Upper lobe of right lung (tissue), 1 donor: Measurements from ENCODE around the gene ACAT1. TPM values are rescaled to one million over a fixed set of nuclear protein-coding genes. Genes with fewer than 3 reads are reported as not detected.

ENCODE experiments used
- ATAC-seq: fragments of 200-7000 bp; cut with Tn5 transposase; one replicate; pipeline ENCODE4 v1.9.1; 2020; ENCODE audit warnings: mild to moderate bottlenecking, moderate library complexity
- DNase-seq: peaks from one replicate; pipeline ENCODE4 v3.0.0-alpha.2; 2020
- H3K27ac ChIP-seq: fragments of 200-600 bp; one replicate; pipeline ENCODE4 v1.8.0; 2022
- H3K27me3 ChIP-seq: fragments of 200-600 bp; one replicate; pipeline ENCODE4 v1.8.0; 2022; ENCODE audit warnings: mild to moderate bottlenecking
- H3K36me3 ChIP-seq: fragments of 200-600 bp; one replicate; pipeline ENCODE4 v1.8.0; 2022
- H3K4me1 ChIP-seq: fragments of 200-600 bp; one replicate; pipeline ENCODE4 v1.8.0; 2022
- H3K4me3 ChIP-seq: fragments of 200-600 bp; one replicate; pipeline ENCODE4 v1.8.0; 2022; ENCODE audit warnings: mild to moderate bottlenecking
- H3K9me3 ChIP-seq: fragments of 200-600 bp; one replicate; pipeline ENCODE4 v1.8.0; 2022
- intact Hi-C: fragments of 100-400 bp; cut with DNase I; formaldehyde crosslinking; loops from one replicate; pipeline ENCODE4 v1.11.0; 2022
- total RNA-seq: library from RNA; stranded (reverse); fragmentation: NEBNext Ultra II Directional; extraction: Animal tissue kit (Norgen Biotek cat#: 25700); gene quantifications from one replicate; pipeline ENCODE4 v1.2.1, GENCODE V29; 2021
- TF ChIP-seq, protein P1 (sequence below): fragments of 200-600 bp; IDR thresholded peaks from one replicate; pipeline ENCODE4 v1.8.0; 2022; ENCODE audit warnings: antibody characterized with exemption
- donor health status: DM: no; HTN: yes; CAD: no; lungs with severe emphysema.

ACAT1 gene
- total RNA-seq, 1 donor from 2014 or later: 68.4 TPM

GRCh38 chr11:108177570-108177969 is 56.2 kb downstream of the ACAT1 start:
- no peak for ATAC-seq
- H3K27me3 ChIP-seq: no peaks in the 10 kb centered on the region
- intact Hi-C loops: no loop called here
- H3K4me3 ChIP-seq: no peak overlapping the region
- DNase-seq: no peak
- no peaks in the 10 kb centered on the region for H3K4me1 ChIP-seq
- H3K36me3 ChIP-seq: peaks cover 90% of the 10 kb centered on the region
- no peak overlapping the region for H3K27ac ChIP-seq
- TF ChIP-seq, protein P1, sequence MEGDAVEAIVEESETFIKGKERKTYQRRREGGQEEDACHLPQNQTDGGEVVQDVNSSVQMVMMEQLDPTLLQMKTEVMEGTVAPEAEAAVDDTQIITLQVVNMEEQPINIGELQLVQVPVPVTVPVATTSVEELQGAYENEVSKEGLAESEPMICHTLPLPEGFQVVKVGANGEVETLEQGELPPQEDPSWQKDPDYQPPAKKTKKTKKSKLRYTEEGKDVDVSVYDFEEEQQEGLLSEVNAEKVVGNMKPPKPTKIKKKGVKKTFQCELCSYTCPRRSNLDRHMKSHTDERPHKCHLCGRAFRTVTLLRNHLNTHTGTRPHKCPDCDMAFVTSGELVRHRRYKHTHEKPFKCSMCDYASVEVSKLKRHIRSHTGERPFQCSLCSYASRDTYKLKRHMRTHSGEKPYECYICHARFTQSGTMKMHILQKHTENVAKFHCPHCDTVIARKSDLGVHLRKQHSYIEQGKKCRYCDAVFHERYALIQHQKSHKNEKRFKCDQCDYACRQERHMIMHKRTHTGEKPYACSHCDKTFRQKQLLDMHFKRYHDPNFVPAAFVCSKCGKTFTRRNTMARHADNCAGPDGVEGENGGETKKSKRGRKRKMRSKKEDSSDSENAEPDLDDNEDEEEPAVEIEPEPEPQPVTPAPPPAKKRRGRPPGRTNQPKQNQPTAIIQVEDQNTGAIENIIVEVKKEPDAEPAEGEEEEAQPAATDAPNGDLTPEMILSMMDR: no peak
- H3K9me3 ChIP-seq: no peaks in the 10 kb centered on the region

GRCh38 chr11:108193725-108194124 is 72.4 kb downstream of the ACAT1 start:
- H3K36me3 ChIP-seq: peaks cover 75% of the 10 kb centered on the region
- peaks cover 4% of the 10 kb centered on the region for H3K4me1 ChIP-seq
- ATAC-seq (no peak), DNase-seq (no peak)
- no peak overlapping the region for H3K27ac ChIP-seq
- TF ChIP-seq, protein P1: no peak
- intact Hi-C loops: no loop called here
- no peaks in the 10 kb centered on the region for H3K27me3 ChIP-seq
- H3K9me3 ChIP-seq: no peaks in the 10 kb centered on the region
- H3K4me3 ChIP-seq: no peak overlapping the region

DNA sequence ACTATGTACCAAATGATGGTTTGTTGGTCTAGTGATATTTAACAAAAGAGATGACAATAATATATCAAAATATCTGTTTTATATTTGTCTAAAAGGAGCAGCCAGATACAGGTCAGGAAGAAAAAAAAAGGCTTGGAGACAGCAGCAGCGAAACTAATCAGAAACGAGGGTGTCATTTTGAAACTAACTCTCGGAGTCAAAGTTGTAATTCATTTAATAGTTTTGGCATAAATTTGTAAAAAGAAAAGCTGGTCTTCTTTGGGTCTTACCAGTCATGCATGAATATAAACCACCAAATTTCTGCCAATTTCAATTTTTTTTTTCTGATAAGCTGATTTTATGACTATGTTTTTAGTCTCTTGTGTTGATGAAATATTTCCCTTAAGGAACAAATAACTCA is 75.5 kb downstream of the ACAT1 start:
- peaks cover 46% of the 10 kb centered on the region for H3K36me3 ChIP-seq
- no peak for ATAC-seq
- no peaks in the 10 kb centered on the region for H3K27me3 ChIP-seq
- no peak overlapping the region for H3K27ac ChIP-seq
- peaks cover 10% of the 10 kb centered on the region for H3K4me1 ChIP-seq
- no peak overlapping the region for H3K4me3 ChIP-seq
- intact Hi-C loops: no loop called here
- TF ChIP-seq, protein P1: no peak
- no peak for DNase-seq
- no peaks in the 10 kb centered on the region for H3K9me3 ChIP-seq

Other genes with a start within 250 kb of the ACAT1 start
- gene RAB39A, start 193.1 kb upstream of the ACAT1 start, total RNA-seq: 2.0 TPM
- gene CUL5, start 112.7 kb upstream of the ACAT1 start, total RNA-seq: 37.9 TPM
- 15.0 TPM for gene NPAT, start 101.1 kb downstream of the ACAT1 start, total RNA-seq
- 74.0 TPM for gene ATM, start 101.5 kb downstream of the ACAT1 start, total RNA-seq